ENCODE measurements around the gene BMPR1A.
"Not testable (repeated sequence)": the region's sequence is repeated elsewhere in the genome, so short reads cannot be mapped to it uniquely, and the experiment has no call there.

Gene BMPR1A

DNA sequence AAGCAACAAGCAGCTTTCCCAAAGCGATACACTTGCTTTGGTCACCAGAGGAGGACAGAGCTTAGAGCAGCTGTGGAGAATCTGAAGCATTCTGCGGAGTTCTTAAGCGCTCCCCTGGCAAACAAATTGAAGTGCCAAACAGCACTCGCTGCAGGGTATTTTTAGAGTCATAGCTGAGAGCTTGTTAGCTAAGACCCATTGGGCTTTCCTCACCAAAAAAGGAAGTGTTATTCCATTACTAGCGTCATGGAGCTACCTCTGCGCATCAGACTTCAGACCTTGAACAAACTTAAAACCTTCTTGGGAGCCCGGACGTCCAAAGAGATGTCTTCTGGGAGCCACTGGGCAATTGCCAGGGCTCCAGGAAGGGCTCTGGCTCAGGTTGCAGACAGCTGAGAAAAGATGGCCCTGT lies 23.2 kb upstream of the BMPR1A start:
- ATAC-seq, result no peak
- TF ChIP-seq TOX (CRISPR knock-in tag; IDR thresholded peaks at IDR 0.05; ENCODE audit: borderline replicate concordance), result no peak
- no peak for TF ChIP-seq CREB5 (CRISPR knock-in tag; IDR thresholded peaks at IDR 0.05; ENCODE audit: low read depth)
- no peak for TF ChIP-seq RARB (CRISPR knock-in tag; IDR thresholded peaks at IDR 0.05)

DNA sequence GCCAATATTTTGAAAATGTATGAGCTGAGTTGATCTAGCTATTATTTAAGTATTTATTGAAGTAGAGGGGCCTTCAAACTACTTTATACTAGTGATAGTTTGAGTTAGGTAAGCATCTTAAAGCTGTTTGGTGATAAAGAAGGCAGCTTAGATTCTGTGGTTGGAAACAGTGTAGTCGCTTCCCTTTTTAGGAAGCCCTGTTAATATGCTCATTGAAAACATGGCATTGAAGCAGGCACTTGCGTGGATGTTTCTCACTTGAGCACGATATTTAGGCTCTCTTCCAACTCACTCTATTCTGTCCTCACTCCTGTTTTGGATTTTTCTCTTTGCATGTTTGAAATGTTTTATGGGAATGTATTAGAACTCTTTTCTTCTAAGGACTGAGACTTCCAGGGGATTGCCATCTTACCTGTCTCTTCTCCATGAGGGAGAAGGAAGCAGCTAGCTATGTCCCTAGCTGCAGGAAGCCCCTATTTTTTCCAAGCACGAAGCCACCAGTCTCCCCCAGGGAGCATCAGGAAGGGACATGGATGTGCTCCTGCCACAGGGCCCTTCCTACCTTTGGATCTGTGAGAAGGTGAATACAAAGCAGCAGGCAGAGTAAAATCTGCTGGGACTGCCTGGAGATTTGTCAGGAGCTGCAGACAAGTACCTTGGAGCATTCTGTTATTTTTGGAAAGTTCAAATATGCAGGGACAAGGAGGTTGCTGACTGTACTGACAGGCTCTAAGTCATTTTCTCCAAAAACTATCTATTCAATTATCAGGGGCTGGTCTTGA lies 22.0 kb upstream of the BMPR1A start:
- no peak for ATAC-seq
- TF ChIP-seq, protein P1, sequence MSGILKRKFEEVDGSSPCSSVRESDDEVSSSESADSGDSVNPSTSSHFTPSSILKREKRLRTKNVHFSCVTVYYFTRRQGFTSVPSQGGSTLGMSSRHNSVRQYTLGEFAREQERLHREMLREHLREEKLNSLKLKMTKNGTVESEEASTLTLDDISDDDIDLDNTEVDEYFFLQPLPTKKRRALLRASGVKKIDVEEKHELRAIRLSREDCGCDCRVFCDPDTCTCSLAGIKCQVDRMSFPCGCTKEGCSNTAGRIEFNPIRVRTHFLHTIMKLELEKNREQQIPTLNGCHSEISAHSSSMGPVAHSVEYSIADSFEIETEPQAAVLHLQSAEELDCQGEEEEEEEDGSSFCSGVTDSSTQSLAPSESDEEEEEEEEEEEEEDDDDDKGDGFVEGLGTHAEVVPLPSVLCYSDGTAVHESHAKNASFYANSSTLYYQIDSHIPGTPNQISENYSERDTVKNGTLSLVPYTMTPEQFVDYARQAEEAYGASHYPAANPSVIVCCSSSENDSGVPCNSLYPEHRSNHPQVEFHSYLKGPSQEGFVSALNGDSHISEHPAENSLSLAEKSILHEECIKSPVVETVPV (CRISPR knock-in tag; IDR thresholded peaks at IDR 0.05), result no peak
- TF ChIP-seq RARB (CRISPR knock-in tag; IDR thresholded peaks at IDR 0.05), result no peak

GRCh38 chr10:86735278-86735677 lies 21.1 kb upstream of the BMPR1A start:
- ATAC-seq, result not testable (repeated sequence)

- no peak for ATAC-seq
- TF ChIP-seq PPARA (CRISPR knock-in tag; IDR thresholded peaks at IDR 0.05; ENCODE audit: borderline replicate concordance) (no peak), TCF4 (CRISPR knock-in tag; IDR thresholded peaks at IDR 0.05; ENCODE audit: borderline replicate concordance) (no peak), ESRRG (CRISPR knock-in tag; IDR thresholded peaks at IDR 0.05) (no peak), ZNF565 (CRISPR knock-in tag; conservative IDR thresholded peaks at IDR 0.05; ENCODE audit: low read depth) (no peak), ZFP3 (CRISPR knock-in tag; IDR thresholded peaks at IDR 0.05) (no peak), ZNF70 (CRISPR knock-in tag; IDR thresholded peaks at IDR 0.05) (no peak), ZFP30 (CRISPR knock-in tag; IDR thresholded peaks at IDR 0.05) (no peak), CREB5 (CRISPR knock-in tag; IDR thresholded peaks at IDR 0.05; ENCODE audit: low read depth) (no peak), ARNTL (CRISPR knock-in tag; IDR thresholded peaks at IDR 0.05; ENCODE audit: borderline replicate concordance, low read depth) (no peak), PATZ1 (CRISPR knock-in tag; IDR thresholded peaks at IDR 0.05; ENCODE audit: borderline replicate concordance) (no peak), BACH2 (CRISPR knock-in tag; IDR thresholded peaks at IDR 0.05; ENCODE audit: borderline replicate concordance) (no peak), OSR1 (CRISPR knock-in tag; IDR thresholded peaks at IDR 0.05) (no peak), ZC3H10 (CRISPR knock-in tag; IDR thresholded peaks at IDR 0.05) (no peak)
- TF ChIP-seq, protein P2, sequence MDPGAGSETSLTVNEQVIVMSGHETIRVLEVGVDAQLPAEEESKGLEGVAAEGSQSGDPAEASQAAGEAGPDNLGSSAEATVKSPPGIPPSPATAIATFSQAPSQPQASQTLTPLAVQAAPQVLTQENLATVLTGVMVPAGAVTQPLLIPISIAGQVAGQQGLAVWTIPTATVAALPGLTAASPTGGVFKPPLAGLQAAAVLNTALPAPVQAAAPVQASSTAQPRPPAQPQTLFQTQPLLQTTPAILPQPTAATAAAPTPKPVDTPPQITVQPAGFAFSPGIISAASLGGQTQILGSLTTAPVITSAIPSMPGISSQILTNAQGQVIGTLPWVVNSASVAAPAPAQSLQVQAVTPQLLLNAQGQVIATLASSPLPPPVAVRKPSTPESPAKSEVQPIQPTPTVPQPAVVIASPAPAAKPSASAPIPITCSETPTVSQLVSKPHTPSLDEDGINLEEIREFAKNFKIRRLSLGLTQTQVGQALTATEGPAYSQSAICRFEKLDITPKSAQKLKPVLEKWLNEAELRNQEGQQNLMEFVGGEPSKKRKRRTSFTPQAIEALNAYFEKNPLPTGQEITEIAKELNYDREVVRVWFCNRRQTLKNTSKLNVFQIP (CRISPR knock-in tag; IDR thresholded peaks at IDR 0.05; ENCODE audit: borderline replicate concordance, low read depth), result no peak
- TF ChIP-seq, protein P1 (CRISPR knock-in tag; IDR thresholded peaks at IDR 0.05), result no peak
These were observed 14.2 kb upstream of the BMPR1A start for GRCh38 chr10:86742230-86742629.

Measured in SK-N-SH treated with all-trans-retinoic acid at 6 μM for 48 hours (cell line).